Left ventricle myocardium superior (tissue), 1 donor: ENCODE results near the gene TRAF4. TPM values are rescaled to one million over a fixed set of nuclear protein-coding genes. Genes with fewer than 3 reads are reported as not detected.
"Not testable (repeated sequence)": the region's sequence is repeated elsewhere in the genome, so short reads cannot be mapped to it uniquely, and the experiment has no call there.

Experiments used
- ATAC-seq: fragments of 200-7000 bp; cut with Tn5 transposase; one replicate; pipeline ENCODE4 v1.9.1; 2020; ENCODE audit warnings: mild to moderate bottlenecking, moderate library complexity
- DNase-seq: peaks from one replicate; pipeline ENCODE4 v3.0.0-alpha.2; 2020
- intact Hi-C: fragments of 100-400 bp; cut with micrococcal nuclease; formaldehyde crosslinking; loops from one replicate; pipeline ENCODE4 v1.11.0; 2022
- total RNA-seq: library from RNA; stranded (reverse); fragmentation: NEBNext Ultra II Directional; extraction: Animal tissue kit (Norgen Biotek cat#: 25700); gene quantifications from one replicate; pipeline ENCODE4 v1.2.1, GENCODE V29; 2021
- donor health status: DM: no; HTN: yes; CAD: no; lungs with severe emphysema.

Gene TRAF4
- total RNA-seq, 1 donor from 2014 or later = 4.2 TPM

GRCh38 chr17:28760601-28761562, 17.1 kb downstream of the TRAF4 start:
- intact Hi-C loops = no loop called here
- ATAC-seq (peak; percentile 75), DNase-seq (peak; percentile 77)

GRCh38 chr17:28763137-28763799, 19.5 kb downstream of the TRAF4 start:
- no peak for DNase-seq
- intact Hi-C loops = no loop called here
- no peak for ATAC-seq

- intact Hi-C loops = no loop called here
- no peak for DNase-seq
- ATAC-seq = peak; percentile 36
These were observed 20.0 kb downstream of the TRAF4 start for GRCh38 chr17:28763804-28764266.

GRCh38 chr17:28765038-28765437, 21.2 kb downstream of the TRAF4 start:
- no peak for DNase-seq
- ATAC-seq = no peak
- intact Hi-C loops = no loop called here

- intact Hi-C loops = no loop called here
- no peak for ATAC-seq
- DNase-seq = no peak
These were observed 29.9 kb downstream of the TRAF4 start for GRCh38 chr17:28773736-28774135.

- intact Hi-C loops = no loop called here
- DNase-seq (no peak), ATAC-seq (no peak)
These were observed 30.4 kb downstream of the TRAF4 start for GRCh38 chr17:28774206-28774605.

- peak; percentile 31 for ATAC-seq
These were observed 33.4 kb downstream of the TRAF4 start for GRCh38 chr17:28777178-28777577.

GRCh38 chr17:28779601-28780000, 35.8 kb downstream of the TRAF4 start:
- DNase-seq, intact Hi-C loops, ATAC-seq: not testable (repeated sequence)

More at GRCh38 chr17:28777178-28777577, 33.4 kb downstream of the TRAF4 start:
- intact Hi-C loops = no loop called here
- DNase-seq = no peak

- DNase-seq = no peak
- ATAC-seq = no peak
- intact Hi-C loops = no loop called here
These were observed 39.4 kb downstream of the TRAF4 start for GRCh38 chr17:28783161-28783560.

GRCh38 chr17:28788100-28788499, 44.3 kb downstream of the TRAF4 start:
- DNase-seq (no peak), ATAC-seq (no peak)
- intact Hi-C loops = no loop called here

- DNase-seq (no peak), ATAC-seq (no peak)
- intact Hi-C loops = no loop called here
These were observed 49.3 kb downstream of the TRAF4 start for GRCh38 chr17:28792877-28793661.

- intact Hi-C loops, ATAC-seq, DNase-seq: not testable (repeated sequence)
These were observed 51.1 kb downstream of the TRAF4 start for GRCh38 chr17:28794846-28795441.

- ATAC-seq = no peak
These were observed 52.3 kb downstream of the TRAF4 start for GRCh38 chr17:28796062-28796461.

More at GRCh38 chr17:28796062-28796461, 52.3 kb downstream of the TRAF4 start:
- no peak for DNase-seq
- intact Hi-C loops = no loop called here

Other genes starting within 250 kb of the TRAF4 start
- gene FOXN1, start 237.7 kb upstream of the TRAF4 start, total RNA-seq = not detected
- 22.2 TPM for gene UNC119, start 191.4 kb upstream of the TRAF4 start, total RNA-seq
- gene PIGS, start 172.5 kb upstream of the TRAF4 start, total RNA-seq = 45.0 TPM
- 380 TPM for gene ALDOC, start 167.1 kb upstream of the TRAF4 start, total RNA-seq
- gene SPAG5, start 145.0 kb upstream of the TRAF4 start, total RNA-seq = 1.1 TPM
- gene RSKR, start 129.8 kb upstream of the TRAF4 start, total RNA-seq = 4.0 TPM
- gene BLTP2, start 98.9 kb upstream of the TRAF4 start, total RNA-seq = 73.8 TPM
- gene SDF2, start 82.1 kb upstream of the TRAF4 start, total RNA-seq = 30.7 TPM
- gene SUPT6H, start 81.8 kb upstream of the TRAF4 start, total RNA-seq = 46.0 TPM
- gene PROCA1, start 32.1 kb upstream of the TRAF4 start, total RNA-seq = 0.89 TPM
- gene RAB34, start 26.1 kb upstream of the TRAF4 start, total RNA-seq = 14.8 TPM
- 918 TPM for gene RPL23A, start 24.0 kb upstream of the TRAF4 start, total RNA-seq
- 2.6 TPM for gene TLCD1, start 17.8 kb upstream of the TRAF4 start, total RNA-seq
- 0.94 TPM for gene NEK8, start 15.2 kb upstream of the TRAF4 start, total RNA-seq
- 16.8 TPM for gene FAM222B, start 98.8 kb downstream of the TRAF4 start, total RNA-seq
- 34.1 TPM for gene ERAL1, start 111.0 kb downstream of the TRAF4 start, total RNA-seq
- gene FLOT2, start 153.7 kb downstream of the TRAF4 start, total RNA-seq = 108 TPM
- 3.8 TPM for gene DHRS13, start 159.1 kb downstream of the TRAF4 start, total RNA-seq
- gene PHF12, start 207.5 kb downstream of the TRAF4 start, total RNA-seq = 20.4 TPM